HG02798 (cell line): ENCODE results near the gene GPC6.

ENCODE experiments used
- ATAC-seq: cut with Tn5 transposase; IDR thresholded peaks from one replicate; pipeline ENCODE4 v1.9.1; 2021; ENCODE audit warnings: mild to moderate bottlenecking; ENCODE audit not compliant: unreplicated experiment, poor library complexity

Gene GPC6

DNA sequence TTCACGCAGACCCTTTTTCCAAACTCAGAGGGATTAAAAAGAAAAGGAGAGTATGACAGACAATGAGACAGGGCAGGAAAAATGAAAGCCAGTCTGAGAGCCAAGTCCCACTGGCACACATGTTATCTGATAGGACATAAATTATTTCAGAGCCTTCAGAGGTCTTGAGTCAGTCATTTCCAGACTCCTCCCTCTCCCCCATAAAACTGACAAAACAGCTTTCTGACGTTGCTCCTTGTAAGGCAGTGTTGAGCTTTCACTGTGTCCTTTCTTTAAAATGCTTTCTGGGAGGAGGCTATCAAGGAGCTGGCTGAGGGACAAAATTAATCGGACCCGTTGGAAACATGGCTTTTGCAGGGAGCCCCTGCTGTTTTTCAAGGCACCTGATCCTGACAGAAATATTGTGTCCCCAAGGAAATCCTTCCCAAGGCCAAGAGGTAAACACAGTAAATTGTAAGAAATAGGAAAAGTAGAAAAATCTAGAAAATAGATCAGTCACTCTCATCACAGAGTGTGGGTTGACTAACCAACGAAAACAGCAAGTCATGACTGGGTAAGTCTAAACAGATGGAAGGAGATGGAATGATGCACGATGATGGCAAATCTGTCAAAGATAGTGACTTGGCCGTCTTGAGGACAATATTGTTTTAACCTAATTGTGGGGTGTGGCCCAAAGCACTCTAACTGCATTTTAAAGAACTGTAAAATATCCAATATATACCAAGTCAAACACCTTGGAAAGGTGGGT lies 1163.2 kb downstream of the GPC6 start:
- ATAC-seq = no peak

- no peak for ATAC-seq
Observed at GRCh38 chr13:94390881-94391280, 1164.3 kb downstream of the GPC6 start.

DNA sequence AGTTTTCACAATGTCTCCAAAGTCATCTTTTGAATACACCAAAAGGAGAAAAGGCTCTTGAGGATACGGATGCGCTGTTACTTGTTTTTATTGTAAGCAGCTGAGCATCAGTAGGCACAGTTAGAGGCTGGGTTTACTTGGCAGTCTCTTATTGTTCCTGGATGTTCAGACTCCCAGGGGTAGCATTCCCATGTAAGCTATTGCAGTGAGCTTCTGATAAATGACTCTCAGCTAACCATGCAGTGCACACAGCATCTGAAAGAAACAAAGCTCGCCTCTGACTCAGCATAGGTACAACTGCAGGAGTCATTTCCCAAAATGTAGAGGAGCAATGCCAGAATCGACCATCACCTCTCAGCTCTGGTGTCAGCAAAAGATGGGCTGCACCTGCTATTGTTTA lies 1168.1 kb downstream of the GPC6 start:
- ATAC-seq = no peak

GRCh38 chr13:94395860-94396259 lies 1169.3 kb downstream of the GPC6 start:
- ATAC-seq = no peak

GRCh38 chr13:94399812-94400211 lies 1173.2 kb downstream of the GPC6 start:
- ATAC-seq = no peak

- ATAC-seq = no peak
Observed at GRCh38 chr13:94400874-94401273, 1174.3 kb downstream of the GPC6 start.

GRCh38 chr13:94408314-94409036 lies 1181.9 kb downstream of the GPC6 start:
- ATAC-seq = no peak

DNA sequence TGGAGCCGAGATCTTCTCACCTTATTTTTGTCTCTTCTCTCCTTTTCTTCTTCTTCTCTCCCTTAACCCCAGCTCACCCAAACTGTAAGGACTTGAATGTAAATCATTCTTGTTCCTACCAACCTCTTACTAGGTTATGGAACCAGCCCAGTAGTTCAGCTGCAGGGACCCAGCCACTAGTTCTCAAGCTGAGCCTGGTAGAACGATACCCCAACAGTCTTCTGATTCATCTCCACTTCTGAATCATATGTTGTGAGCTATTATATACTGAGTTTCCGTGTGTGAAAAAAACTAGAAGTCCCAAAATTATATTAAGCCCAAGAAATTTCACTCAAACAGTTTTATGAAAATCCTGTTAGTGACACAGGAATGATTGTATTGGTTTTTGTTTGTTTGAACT lies 1185.1 kb downstream of the GPC6 start:
- ATAC-seq = no peak

DNA sequence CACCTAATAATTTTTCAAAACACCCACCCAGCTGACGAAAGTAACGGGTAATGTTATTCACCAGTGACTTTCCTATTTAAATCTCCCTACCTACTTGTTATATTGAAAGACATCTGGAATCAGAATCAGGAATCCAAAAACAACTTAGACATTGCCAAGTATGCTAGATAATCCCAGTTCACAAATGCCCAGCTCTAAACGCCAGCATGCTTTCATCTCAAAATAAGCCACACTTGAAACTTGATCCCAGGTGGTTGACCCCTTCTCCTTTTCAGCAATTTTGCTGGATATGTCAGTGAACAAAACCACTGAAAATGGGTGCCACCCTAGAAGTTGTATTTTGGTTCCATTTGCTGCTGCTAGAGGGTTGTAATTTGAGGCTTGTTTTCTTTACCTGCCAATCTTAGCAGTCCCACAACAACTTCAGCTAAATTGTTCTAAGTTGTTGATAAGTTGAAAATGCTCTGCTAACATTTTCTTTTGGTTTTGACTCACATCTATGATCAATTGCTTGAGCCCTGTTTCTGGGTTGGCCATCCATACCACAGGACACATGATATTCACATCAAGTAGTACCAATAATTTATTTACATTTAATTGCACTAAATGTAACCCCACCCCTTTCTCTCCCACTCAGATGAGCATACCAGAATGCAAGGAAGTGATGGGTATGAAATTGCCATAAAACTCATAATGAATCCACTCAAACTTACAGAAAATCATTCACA lies 1186.4 kb downstream of the GPC6 start:
- no peak for ATAC-seq

DNA sequence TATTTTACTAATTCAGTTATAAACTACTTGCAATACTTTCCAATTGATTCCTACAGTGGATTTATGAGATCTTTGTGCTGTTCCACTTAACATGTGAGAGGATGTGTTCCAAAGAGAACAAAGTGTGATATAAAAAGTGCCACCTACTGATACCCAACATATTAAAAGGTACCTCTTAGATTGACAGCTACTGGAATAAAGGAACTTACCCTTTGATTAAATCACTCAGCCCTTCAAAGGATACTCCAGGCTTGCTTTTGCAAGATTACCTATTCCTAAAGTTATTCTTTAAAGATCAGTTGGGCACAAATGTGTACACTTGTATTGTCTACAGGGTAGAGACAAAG lies 1187.0 kb downstream of the GPC6 start:
- ATAC-seq = no peak

GRCh38 chr13:94414141-94414540 lies 1187.5 kb downstream of the GPC6 start:
- no peak for ATAC-seq

DNA sequence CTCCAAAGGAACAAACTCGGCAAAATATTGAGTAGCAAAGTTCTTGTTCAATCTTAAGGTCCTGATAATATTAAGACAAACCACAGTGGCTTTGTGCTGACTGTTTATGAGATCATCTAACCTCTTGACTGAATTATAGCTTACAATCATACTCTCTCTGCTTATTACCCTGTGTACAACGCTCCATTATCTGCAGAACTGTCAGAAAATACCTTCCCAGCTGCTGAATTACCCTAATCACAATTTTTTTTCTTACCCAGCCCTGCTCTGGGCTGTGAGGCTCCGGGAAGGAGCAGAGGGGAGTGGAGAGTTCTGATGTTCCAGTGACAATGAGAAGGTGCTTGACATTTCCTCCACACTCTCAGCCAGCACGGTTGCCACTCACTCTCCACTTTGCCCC lies 1188.1 kb downstream of the GPC6 start:
- ATAC-seq = no peak

DNA sequence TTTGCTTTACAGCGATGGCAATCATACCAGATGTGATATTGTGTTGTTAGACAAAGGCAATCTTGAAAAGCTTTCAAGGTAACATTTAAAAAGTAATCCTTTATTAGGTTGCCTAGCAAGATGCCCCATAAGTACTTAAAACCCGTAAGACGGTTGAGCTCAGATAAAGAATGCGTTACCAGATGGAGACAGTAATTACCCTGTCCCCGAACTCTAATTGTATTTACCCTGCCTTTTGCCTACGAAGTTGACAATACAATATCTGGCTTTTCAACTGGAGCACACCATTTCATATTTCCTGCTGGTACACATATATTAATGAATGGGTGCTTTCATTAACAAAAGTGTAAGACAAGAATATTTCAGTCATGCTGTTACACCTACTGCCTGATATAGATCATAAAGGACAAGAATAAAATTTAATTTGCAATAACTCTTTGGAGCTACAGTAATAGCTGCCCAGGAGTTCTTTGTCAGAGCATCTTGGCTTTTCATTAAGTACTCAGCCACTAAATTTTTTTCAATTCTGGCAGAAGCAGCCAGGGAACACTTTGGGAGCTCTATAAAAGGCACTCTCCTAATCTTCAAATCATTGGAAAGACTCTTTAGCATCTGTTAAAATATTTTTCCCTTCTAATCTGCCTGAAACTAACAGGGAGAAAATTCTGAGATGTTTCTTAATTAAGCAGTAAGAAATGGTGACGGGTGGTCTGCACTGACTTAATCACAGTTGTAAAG lies 1189.1 kb downstream of the GPC6 start:
- ATAC-seq = no peak

GRCh38 chr13:94416454-94417080 lies 1190.0 kb downstream of the GPC6 start:
- ATAC-seq = no peak

GRCh38 chr13:94417294-94417693 lies 1190.7 kb downstream of the GPC6 start:
- ATAC-seq = no peak

DNA sequence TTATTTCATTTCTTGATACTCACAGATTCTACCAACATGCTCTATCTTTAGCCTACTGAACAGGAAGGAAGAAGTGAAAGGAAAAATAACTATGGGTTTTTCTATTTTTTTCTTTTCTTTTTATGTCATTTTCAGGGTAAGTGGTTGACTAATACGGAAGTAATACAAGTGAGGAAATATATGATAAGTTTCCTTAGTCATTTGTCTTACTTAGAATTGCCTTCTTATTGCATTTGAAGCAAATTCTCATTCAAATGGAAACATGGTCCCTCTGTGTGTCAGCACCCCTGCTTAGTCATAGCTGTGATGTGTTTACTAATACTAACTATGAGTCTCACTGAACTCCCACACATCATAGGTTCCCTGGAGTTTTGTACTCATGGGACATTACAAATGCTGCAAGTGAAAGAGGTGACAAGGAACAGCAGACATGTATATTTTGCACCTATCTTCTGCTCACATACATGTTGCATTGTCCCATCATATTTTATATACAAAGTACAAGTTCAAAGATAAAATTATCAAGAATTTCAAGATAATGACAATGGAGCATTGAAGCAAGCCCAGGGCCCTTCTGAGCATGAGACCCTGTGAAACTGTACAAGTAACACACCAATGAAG lies 1192.8 kb downstream of the GPC6 start:
- ATAC-seq = peak; percentile 60

DNA sequence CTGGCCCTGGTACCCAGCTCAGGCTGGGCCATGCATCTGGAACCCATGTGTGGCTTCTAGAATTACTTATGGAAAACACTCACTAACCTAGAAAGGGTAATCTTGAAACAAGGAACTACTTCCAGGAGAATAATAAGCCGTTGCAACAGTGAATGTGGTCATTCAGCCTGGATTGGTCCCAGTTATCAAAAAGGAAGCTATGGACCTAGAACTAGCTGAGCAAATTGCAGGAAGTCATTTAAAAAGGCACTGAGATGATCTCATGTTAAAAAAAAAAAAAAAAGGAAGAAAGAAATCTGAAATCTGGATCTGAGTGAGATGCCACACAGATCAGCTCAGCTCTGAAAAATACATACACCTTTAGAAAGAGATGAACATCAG lies 1193.3 kb downstream of the GPC6 start:
- ATAC-seq = no peak

DNA sequence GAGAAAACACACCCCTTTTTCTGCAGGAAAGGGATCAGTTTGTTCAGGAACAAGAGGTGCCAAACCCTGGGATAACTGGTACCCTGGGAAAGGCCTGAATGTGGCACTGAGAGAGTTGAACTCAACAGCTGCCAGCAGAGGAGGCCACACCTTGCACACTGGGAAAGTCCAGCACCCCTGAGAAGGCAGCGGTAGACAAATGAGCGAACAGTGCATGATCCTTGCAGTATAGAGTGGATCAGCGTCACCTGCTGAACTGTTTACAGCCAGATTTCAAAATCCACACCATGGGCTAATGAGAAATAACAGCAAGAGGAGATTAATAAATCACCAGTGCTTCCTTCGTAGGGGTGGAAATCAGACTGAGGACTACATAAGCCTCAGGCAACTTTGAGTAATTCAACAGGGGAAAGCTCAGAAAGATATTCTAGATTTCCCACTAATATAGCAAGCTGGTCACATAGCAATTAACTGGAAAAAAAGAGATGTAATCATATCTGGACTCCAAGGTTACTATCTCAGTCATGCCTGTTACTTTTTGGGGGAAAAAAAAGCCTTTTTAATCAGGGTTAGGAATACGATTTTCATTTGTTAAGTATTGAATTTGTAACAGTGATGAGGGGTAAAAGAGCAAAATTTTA lies 1200.8 kb downstream of the GPC6 start:
- ATAC-seq = no peak

DNA sequence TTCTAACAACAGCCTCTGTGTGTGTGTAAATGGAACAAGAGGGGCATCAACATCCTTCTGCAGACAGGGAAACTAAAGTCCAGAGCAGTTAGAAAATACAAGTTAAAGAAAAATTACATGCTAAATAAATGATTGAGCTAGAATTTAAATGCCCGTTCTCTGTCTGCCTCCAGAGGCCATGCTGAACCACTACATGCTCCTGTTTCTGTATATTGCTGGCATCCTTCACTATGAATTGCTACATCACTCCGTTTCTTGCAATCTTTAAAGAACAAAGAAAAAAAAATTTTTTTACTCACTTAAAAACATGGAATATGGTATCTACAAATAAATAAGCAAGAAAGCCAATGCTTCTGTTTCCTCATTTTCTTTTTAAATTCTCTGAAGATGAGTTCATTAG lies 1205.0 kb downstream of the GPC6 start:
- no peak for ATAC-seq
